Measurements from ENCODE around the gene KCNAB3. TPM values are rescaled to one million over a fixed set of nuclear protein-coding genes. Genes with fewer than 3 reads are reported as not detected.
A peak's percentile ranks its signal among the peaks of the same experiment; 100 is the strongest.

Gene KCNAB3
- total RNA-seq, 1 donor, result 1.3 TPM

- no peak overlapping the region for H3K4me3 ChIP-seq (ENCODE audit: low read depth, low read length)
- TF ChIP-seq, protein P1, sequence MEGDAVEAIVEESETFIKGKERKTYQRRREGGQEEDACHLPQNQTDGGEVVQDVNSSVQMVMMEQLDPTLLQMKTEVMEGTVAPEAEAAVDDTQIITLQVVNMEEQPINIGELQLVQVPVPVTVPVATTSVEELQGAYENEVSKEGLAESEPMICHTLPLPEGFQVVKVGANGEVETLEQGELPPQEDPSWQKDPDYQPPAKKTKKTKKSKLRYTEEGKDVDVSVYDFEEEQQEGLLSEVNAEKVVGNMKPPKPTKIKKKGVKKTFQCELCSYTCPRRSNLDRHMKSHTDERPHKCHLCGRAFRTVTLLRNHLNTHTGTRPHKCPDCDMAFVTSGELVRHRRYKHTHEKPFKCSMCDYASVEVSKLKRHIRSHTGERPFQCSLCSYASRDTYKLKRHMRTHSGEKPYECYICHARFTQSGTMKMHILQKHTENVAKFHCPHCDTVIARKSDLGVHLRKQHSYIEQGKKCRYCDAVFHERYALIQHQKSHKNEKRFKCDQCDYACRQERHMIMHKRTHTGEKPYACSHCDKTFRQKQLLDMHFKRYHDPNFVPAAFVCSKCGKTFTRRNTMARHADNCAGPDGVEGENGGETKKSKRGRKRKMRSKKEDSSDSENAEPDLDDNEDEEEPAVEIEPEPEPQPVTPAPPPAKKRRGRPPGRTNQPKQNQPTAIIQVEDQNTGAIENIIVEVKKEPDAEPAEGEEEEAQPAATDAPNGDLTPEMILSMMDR (IDR thresholded peaks at IDR 0.05; ENCODE audit: insufficient read depth, low read length), result no peak
- no peak for DNase-seq (ENCODE audit: low read depth)
These were observed 36.3 kb downstream of the KCNAB3 start for GRCh38 chr17:7893187-7893880.

- DNase-seq (ENCODE audit: low read depth), result peak; percentile 94
- peak overlapping the region; percentile 35 for H3K4me3 ChIP-seq (ENCODE audit: low read depth, low read length)
- TF ChIP-seq, protein P1 (IDR thresholded peaks at IDR 0.05; ENCODE audit: insufficient read depth, low read length), result peak; percentile 58
These were observed 40.3 kb downstream of the KCNAB3 start for GRCh38 chr17:7889166-7889955.

DNA sequence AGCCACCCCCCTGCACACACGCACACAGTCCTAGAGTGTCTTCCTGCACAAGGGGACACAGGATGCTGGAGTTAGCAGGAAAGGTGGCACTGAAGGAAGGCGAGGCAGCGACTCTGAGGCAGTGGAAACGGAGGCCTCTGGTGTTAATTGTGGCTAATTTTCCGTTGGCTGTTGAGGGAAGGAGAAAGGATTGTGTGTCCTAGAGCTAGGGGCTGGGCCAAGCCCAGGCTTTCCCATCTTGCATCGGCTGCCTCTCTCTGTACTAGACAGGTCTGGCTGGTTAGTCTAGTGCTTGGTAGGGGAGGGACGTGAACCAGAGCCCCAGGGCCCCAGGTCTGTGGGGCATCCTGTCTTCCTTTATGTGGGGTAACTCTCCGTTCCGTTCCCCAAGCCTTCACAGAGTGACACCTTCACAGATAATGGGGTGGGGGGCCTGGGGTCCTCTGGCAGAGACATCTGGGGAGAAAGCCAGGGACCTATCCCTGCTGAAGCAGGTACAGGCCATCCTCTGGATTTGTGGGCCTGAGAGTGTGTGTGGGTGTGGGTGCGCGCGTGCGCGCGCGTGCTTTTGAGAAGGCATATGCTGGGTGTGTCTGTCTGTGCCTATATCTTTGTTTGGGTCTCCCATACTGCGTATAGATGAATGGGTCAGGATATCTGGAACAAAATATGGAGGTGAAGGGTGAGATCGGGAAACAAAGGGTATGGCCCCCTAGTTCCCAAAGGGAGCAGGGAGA lies 41.3 kb downstream of the KCNAB3 start, which contains the start of gene CHD3:
Gene CHD3, plus strand, starts transcription at position 606 of the 737 bp plus-strand sequence. CDS start 212 bp downstream, outside the sequence.
- peak; percentile 19 for DNase-seq (ENCODE audit: low read depth)
- peak within 1 kb of the TSS; percentile 65 for H3K4me3 ChIP-seq (ENCODE audit: low read depth, low read length)
- TF ChIP-seq, protein P1 (IDR thresholded peaks at IDR 0.05; ENCODE audit: insufficient read depth, low read length), result no peak

DNA sequence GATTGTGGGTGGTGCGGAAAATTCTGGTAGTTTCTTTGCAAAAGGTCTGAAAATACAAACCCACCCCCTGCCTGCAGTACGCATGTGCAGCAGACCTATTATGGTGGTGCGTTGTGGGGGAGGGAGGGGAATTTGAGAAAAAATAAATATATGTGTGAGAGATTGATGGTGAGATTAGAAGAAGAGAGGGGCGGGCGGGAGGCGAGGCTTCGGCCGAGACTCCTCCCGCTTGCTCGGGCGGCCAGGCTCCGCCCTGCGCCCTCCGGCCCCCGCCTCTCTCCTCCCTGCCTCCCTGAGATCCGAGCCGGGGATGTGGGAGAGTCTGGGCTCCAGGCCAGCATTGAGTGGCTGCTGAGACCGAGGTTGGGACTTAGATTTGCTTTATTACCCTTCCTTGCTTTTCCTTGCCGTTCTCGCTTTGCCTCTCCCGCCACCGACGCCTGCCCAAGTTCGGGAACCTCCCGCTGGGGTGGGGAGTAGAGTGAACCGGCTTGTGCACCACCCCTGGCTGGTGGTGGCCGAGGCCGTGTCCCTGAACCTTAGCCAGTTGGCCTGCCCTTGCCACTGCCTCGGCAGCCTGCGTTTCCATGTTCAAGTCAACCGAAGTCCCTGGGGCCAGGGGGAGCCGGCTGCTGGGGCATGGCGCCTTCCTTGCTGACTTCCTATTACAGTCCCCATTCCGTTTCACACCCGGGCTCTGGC lies 42.0 kb downstream of the KCNAB3 start:
- TF ChIP-seq, protein P1 (IDR thresholded peaks at IDR 0.05; ENCODE audit: insufficient read depth, low read length), result no peak
- peak; percentile 97 for DNase-seq (ENCODE audit: low read depth)
- peak overlapping the region; percentile 82 for H3K4me3 ChIP-seq (ENCODE audit: low read depth, low read length)

- DNase-seq (ENCODE audit: low read depth), result no peak
- TF ChIP-seq, protein P1 (IDR thresholded peaks at IDR 0.05; ENCODE audit: insufficient read depth, low read length), result no peak
- peak overlapping the region; percentile 82 for H3K4me3 ChIP-seq (ENCODE audit: low read depth, low read length)
These were observed 42.6 kb downstream of the KCNAB3 start for GRCh38 chr17:7887038-7887481.

Measured in fibroblast of the aortic adventitia (primary cell).